GM21528 (cell line): ENCODE data around the gene SLC16A9.

Source experiments
- ATAC-seq: cut with Tn5 transposase; IDR thresholded peaks from one replicate; pipeline ENCODE4 v1.9.1; 2021; ENCODE audit warnings: mild to moderate bottlenecking, moderate library complexity; ENCODE audit not compliant: unreplicated experiment, low FRiP score

Gene SLC16A9

GRCh38 chr10:59635502-59636290, 74.0 kb downstream of the SLC16A9 start:
- no peak for ATAC-seq

- ATAC-seq: no peak
These were observed 75.5 kb downstream of the SLC16A9 start for GRCh38 chr10:59634102-59634501.

GRCh38 chr10:59633063-59633462, 76.6 kb downstream of the SLC16A9 start:
- no peak for ATAC-seq

GRCh38 chr10:59631882-59632807, 77.5 kb downstream of the SLC16A9 start:
- no peak for ATAC-seq

GRCh38 chr10:59631237-59631636, 78.4 kb downstream of the SLC16A9 start:
- no peak for ATAC-seq

GRCh38 chr10:59628965-59629364, 80.7 kb downstream of the SLC16A9 start:
- no peak for ATAC-seq

- no peak for ATAC-seq
These were observed 81.2 kb downstream of the SLC16A9 start for GRCh38 chr10:59628456-59628855.

- ATAC-seq: no peak
These were observed 82.2 kb downstream of the SLC16A9 start for GRCh38 chr10:59627366-59628018.

GRCh38 chr10:59626523-59626869, 83.2 kb downstream of the SLC16A9 start:
- ATAC-seq: no peak

- ATAC-seq: peak; percentile 88
These were observed 83.7 kb downstream of the SLC16A9 start for GRCh38 chr10:59625721-59626522.

GRCh38 chr10:59624951-59625350, 84.7 kb downstream of the SLC16A9 start:
- no peak for ATAC-seq

GRCh38 chr10:59624136-59624535, 85.5 kb downstream of the SLC16A9 start:
- ATAC-seq: no peak

- ATAC-seq: no peak
These were observed 86.2 kb downstream of the SLC16A9 start for GRCh38 chr10:59623133-59624121.

- ATAC-seq: no peak
These were observed 87.1 kb downstream of the SLC16A9 start for GRCh38 chr10:59622320-59623132.

GRCh38 chr10:59621771-59622170, 87.9 kb downstream of the SLC16A9 start:
- no peak for ATAC-seq

- no peak for ATAC-seq
These were observed 91.0 kb downstream of the SLC16A9 start for GRCh38 chr10:59618666-59619065.

GRCh38 chr10:59617996-59618395, 91.7 kb downstream of the SLC16A9 start:
- ATAC-seq: no peak

- no peak for ATAC-seq
These were observed 98.6 kb downstream of the SLC16A9 start for GRCh38 chr10:59611048-59611447.
